ENCODE measurements around the gene IFT172. TPM values are rescaled to one million over a fixed set of nuclear protein-coding genes. Genes with fewer than 3 reads are reported as not detected.

The IFT172 gene
- total RNA-seq, 1 experiment from 2014 or later = 41.7 TPM

DNA sequence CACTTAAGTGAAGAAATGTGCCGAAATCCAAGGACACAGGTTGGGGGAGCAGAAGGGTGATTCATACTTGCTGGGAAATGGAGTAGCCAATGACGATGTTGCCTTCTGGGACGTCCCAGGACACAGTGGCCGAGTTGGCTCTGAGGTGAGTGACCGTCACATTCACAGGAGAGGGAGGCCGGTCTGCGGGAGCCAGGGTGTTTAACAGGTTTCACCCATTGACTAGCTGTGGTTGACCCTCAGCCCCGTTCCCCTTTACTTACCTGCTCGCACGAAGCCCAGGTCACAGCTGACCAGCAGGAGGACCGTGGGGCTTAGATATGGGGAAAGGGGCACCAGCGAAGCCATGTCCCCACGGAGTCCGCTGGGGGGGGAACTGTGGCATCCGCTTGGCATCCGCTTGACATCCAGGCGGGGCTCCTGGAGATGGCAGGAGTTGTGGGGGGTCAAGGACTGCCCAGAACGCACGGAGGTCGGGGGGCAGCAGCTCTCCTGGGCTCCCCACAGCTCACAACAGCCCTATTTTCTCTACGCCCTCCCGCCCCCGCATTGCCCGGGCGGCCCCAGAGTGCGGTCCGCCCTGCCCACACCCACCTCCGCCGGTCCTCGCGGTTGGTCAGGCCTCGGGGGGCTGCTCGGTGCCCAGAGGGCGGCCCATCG, 4.9 kb upstream of the IFT172 start:
- no peaks in the 10 kb centered on the region for H3K27me3 Mint-ChIP-seq (ENCODE audit: unreplicated experiment)
- no TSS peak for BruUV-seq (replicated peaks)

DNA sequence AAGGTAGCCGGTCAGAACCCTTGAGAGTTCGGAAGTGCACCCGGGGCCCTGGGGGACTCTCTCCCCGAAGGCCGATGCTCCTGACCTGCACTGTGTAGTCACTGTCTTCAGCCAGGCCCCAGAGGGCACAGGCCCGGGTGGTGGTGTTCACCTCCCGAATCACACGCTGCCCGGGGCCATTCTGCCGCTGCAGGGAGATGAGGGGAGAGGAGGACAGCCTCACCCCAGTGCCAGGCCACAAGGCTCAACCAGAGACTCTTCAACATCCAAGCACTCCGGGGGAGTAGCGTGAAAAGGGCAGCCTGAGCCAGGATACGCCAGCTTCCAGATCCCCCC, 4.4 kb upstream of the IFT172 start:
- Mint-ChIP-seq H3K9me3 (ENCODE audit: low read depth, unreplicated experiment) (no peaks in the 10 kb centered on the region), H3K27me3 (ENCODE audit: unreplicated experiment) (no peaks in the 10 kb centered on the region), H3K36me3 (ENCODE audit: insufficient read depth, unreplicated experiment) (peaks cover 34% of the 10 kb centered on the region), H3K4me3 (ENCODE audit: low read depth, unreplicated experiment) (peak overlapping the region; percentile 57), H3K27ac (ENCODE audit: unreplicated experiment) (no peak overlapping the region), H3K4me1 (ENCODE audit: low read depth, unreplicated experiment) (peaks cover 38% of the 10 kb centered on the region)
- TF ChIP-seq, protein P1, sequence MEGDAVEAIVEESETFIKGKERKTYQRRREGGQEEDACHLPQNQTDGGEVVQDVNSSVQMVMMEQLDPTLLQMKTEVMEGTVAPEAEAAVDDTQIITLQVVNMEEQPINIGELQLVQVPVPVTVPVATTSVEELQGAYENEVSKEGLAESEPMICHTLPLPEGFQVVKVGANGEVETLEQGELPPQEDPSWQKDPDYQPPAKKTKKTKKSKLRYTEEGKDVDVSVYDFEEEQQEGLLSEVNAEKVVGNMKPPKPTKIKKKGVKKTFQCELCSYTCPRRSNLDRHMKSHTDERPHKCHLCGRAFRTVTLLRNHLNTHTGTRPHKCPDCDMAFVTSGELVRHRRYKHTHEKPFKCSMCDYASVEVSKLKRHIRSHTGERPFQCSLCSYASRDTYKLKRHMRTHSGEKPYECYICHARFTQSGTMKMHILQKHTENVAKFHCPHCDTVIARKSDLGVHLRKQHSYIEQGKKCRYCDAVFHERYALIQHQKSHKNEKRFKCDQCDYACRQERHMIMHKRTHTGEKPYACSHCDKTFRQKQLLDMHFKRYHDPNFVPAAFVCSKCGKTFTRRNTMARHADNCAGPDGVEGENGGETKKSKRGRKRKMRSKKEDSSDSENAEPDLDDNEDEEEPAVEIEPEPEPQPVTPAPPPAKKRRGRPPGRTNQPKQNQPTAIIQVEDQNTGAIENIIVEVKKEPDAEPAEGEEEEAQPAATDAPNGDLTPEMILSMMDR (IDR thresholded peaks at IDR 0.05; ENCODE audit: unreplicated experiment) = no peak
- intact Hi-C loops (cut with micrococcal nuclease; ENCODE audit: unreplicated experiment) = loop anchor here (10.0 kb wide), 1 partner anchor 131 kb away; the partner anchor contains the start of genes CCDC121 and GPN1
- DNase-seq = no peak
- CTCF ChIA-PET = no interaction called here
- BruUV-seq (replicated peaks) = TSS peak; percentile 20

More for the DNA sequence above, 4.9 kb upstream of the IFT172 start:
- Mint-ChIP-seq H3K4me1 (ENCODE audit: low read depth, unreplicated experiment) (peaks cover 43% of the 10 kb centered on the region), H3K9me3 (ENCODE audit: low read depth, unreplicated experiment) (no peaks in the 10 kb centered on the region), H3K36me3 (ENCODE audit: insufficient read depth, unreplicated experiment) (peaks cover 31% of the 10 kb centered on the region), H3K27ac (ENCODE audit: unreplicated experiment) (no peak overlapping the region), H3K4me3 (ENCODE audit: low read depth, unreplicated experiment) (peak overlapping the region; percentile 57)
- TF ChIP-seq, protein P1 (IDR thresholded peaks at IDR 0.05; ENCODE audit: unreplicated experiment) = no peak
- CTCF ChIA-PET = no interaction called here
- intact Hi-C loops (cut with micrococcal nuclease; ENCODE audit: unreplicated experiment) = loop anchor here (10.0 kb wide), 1 partner anchor 130 kb away; the partner anchor contains the start of genes CCDC121 and GPN1
- peak; percentile 11 for DNase-seq

DNA sequence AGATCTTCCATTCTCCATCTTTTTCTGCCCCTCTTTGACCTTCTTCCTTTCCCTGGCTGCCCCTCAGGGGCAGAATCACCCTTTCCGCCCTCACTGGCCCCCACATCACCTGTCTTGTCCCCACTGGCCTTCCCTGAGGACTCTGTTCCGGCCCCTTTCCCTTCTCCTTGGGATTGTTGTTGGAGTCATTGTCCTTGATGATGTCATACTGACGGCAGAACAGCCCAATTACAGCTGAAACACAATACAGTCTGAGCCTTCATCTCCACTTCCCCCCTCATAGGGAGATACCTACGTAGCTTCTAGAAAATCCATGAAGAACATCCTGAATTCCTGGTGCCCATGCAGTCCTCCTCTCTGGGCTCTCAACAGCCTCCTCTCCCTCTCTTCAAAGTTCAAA, 3.0 kb upstream of the IFT172 start:
- Mint-ChIP-seq H3K9me3 (ENCODE audit: low read depth, unreplicated experiment) (no peaks in the 10 kb centered on the region), H3K4me3 (ENCODE audit: low read depth, unreplicated experiment) (no peak overlapping the region), H3K27me3 (ENCODE audit: unreplicated experiment) (no peaks in the 10 kb centered on the region), H3K27ac (ENCODE audit: unreplicated experiment) (no peak overlapping the region), H3K36me3 (ENCODE audit: insufficient read depth, unreplicated experiment) (peaks cover 34% of the 10 kb centered on the region), H3K4me1 (ENCODE audit: low read depth, unreplicated experiment) (peaks cover 32% of the 10 kb centered on the region)
- CTCF ChIA-PET = no interaction called here
- TF ChIP-seq, protein P1 (IDR thresholded peaks at IDR 0.05; ENCODE audit: unreplicated experiment) = no peak
- BruUV-seq (replicated peaks) = no TSS peak
- DNase-seq = no peak
- intact Hi-C loops (cut with micrococcal nuclease; ENCODE audit: unreplicated experiment) = loop anchor here (10.0 kb wide), 1 partner anchor 132 kb away; the partner anchor contains the start of genes CCDC121 and GPN1

DNA sequence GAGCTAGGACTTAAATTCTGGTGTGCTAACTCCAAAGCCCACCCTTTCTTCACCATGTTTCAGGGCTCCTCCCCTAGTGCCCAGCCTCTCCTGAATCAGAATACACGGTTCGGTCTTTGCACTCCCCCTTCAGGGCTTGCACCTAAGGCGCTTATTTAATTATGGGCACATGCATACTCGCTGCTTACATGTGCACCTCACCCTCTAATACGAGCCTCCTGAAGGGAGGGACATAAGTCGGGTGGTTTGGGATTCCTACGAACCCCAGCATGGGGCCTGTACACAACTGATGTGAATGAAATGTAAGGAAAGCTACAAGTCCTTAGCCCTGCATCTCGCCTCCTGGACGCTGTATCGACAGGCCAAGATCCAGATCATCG, 435 bp downstream of the IFT172 start:
- Mint-ChIP-seq H3K27ac (ENCODE audit: unreplicated experiment) (peak overlapping the region; percentile 85), H3K4me3 (ENCODE audit: low read depth, unreplicated experiment) (peak overlapping the region; percentile 80), H3K27me3 (ENCODE audit: unreplicated experiment) (no peaks in the 10 kb centered on the region), H3K4me1 (ENCODE audit: low read depth, unreplicated experiment) (peaks cover 7% of the 10 kb centered on the region), H3K36me3 (ENCODE audit: insufficient read depth, unreplicated experiment) (peaks cover 14% of the 10 kb centered on the region), H3K9me3 (ENCODE audit: low read depth, unreplicated experiment) (no peaks in the 10 kb centered on the region)
- TF ChIP-seq, protein P1 (IDR thresholded peaks at IDR 0.05; ENCODE audit: unreplicated experiment) = no peak
- intact Hi-C loops (cut with micrococcal nuclease; ENCODE audit: unreplicated experiment) = no loop called here
- DNase-seq = peak; percentile 14
- TSS peak; percentile 25 for BruUV-seq (replicated peaks)
- CTCF ChIA-PET = no interaction called here
